DND-41 (cell line): ENCODE measurements around the gene DNAJC7.

Experiments used
- ATAC-seq: fragments of 200-7000 bp; cut with Tn5 transposase; 3 replicates; pipeline ENCODE4 v1.9.1; 2021; ENCODE audit warnings: low read depth; ENCODE audit not compliant: insufficient read depth
- DNase-seq: peaks from one replicate; pipeline ENCODE4 v3.0.0-alpha.2; 2020
- H2AFZ ChIP-seq: 2 replicates; pipeline ENCODE4 v1.6.0; 2012; ENCODE audit warnings: low read depth, low read length
- H3K27ac ChIP-seq: 2 replicates; pipeline ENCODE4 v1.5.1; 2012; ENCODE audit warnings: low read length, inconsistent platforms
- H3K27me3 ChIP-seq: fragments of 200-600 bp; sonication (generic); 2 replicates; pipeline ENCODE4 v1.6.0; 2012; ENCODE audit warnings: low read length, mild to moderate bottlenecking, inconsistent platforms; ENCODE audit not compliant: insufficient read depth, poor library complexity
- H3K36me3 ChIP-seq: 2 replicates; pipeline ENCODE4 v1.5.1; 2012; ENCODE audit warnings: low read length, inconsistent platforms; ENCODE audit not compliant: insufficient read depth
- H3K4me1 ChIP-seq: 2 replicates; pipeline ENCODE4 v1.5.1; 2012; ENCODE audit warnings: mild to moderate bottlenecking, low read length; ENCODE audit not compliant: insufficient read depth
- H3K4me2 ChIP-seq: 2 replicates; pipeline ENCODE4 v1.6.0; 2012; ENCODE audit warnings: mild to moderate bottlenecking, moderate library complexity, low read length, inconsistent platforms; ENCODE audit not compliant: insufficient read depth
- H3K4me3 ChIP-seq, 2 experiments: fragments of 200-600 bp in 1 of 2; shearing (Covaris generic) in 1 of 2; 2 replicates each; pipeline ENCODE4 v1.5.1; 2012 to 2016; ENCODE audit warnings: inconsistent platforms in 2 of 2, low read length in 2 of 2, mild to moderate bottlenecking in 2 of 2, low read depth in 1 of 2, moderate library complexity in 1 of 2
- H3K79me2 ChIP-seq: 2 replicates; pipeline ENCODE4 v1.6.0; 2012; ENCODE audit warnings: low read length, inconsistent platforms; ENCODE audit not compliant: insufficient read depth
- H3K9ac ChIP-seq: 2 replicates; pipeline ENCODE4 v1.6.0; 2012; ENCODE audit warnings: low read depth, mild to moderate bottlenecking, inconsistent platforms, low read length, moderate library complexity
- H3K9me3 ChIP-seq: 2 replicates; pipeline ENCODE4 v1.5.1; 2012; ENCODE audit warnings: low read length, moderate library complexity, mild to moderate bottlenecking, inconsistent platforms; ENCODE audit not compliant: insufficient read depth, severe bottlenecking
- H4K20me1 ChIP-seq: 2 replicates; pipeline ENCODE4 v1.6.0; 2012; ENCODE audit warnings: low read length; ENCODE audit not compliant: insufficient read depth
- CTCF ChIP-seq: IDR thresholded peaks from 2 replicates; pipeline ENCODE4 v1.5.1; 2012; ENCODE audit warnings: borderline replicate concordance, low read length, moderate library complexity, mild to moderate bottlenecking; ENCODE audit not compliant: poor library complexity, severe bottlenecking; ENCODE audit errors: extremely low read depth
- EZH2 ChIP-seq: IDR thresholded peaks from 3 replicates; pipeline ENCODE4 v1.6.1; 2012; ENCODE audit warnings: borderline replicate concordance, low read depth, mild to moderate bottlenecking, moderate library complexity, low read length, inconsistent platforms; ENCODE audit not compliant: severe bottlenecking

Gene DNAJC7

GRCh38 chr17:42053731-42054500 lies 36.7 kb upstream of the DNAJC7 start:
- DNase-seq (no peak), ATAC-seq (no peak)
- H3K4me2 ChIP-seq, result no peak overlapping the region
- no peaks in the 10 kb centered on the region for H3K9me3 ChIP-seq
- H3K36me3 ChIP-seq, result no peaks in the 10 kb centered on the region
- no peak overlapping the region for H3K27ac ChIP-seq
- TF ChIP-seq EZH2 (no peak), CTCF (no peak)
- no peak overlapping the region for H3K9ac ChIP-seq
- H3K4me1 ChIP-seq, result no peaks in the 10 kb centered on the region
- peaks cover 7% of the 10 kb centered on the region; the same call in 1 of the 2 replicates for H4K20me1 ChIP-seq
- H3K4me3 ChIP-seq, result no peak overlapping the region
- H3K27me3 ChIP-seq, result peaks cover 24% of the 10 kb centered on the region
- H2AFZ ChIP-seq, result no peak overlapping the region
- no peaks in the 10 kb centered on the region for H3K79me2 ChIP-seq

- Histone ChIP-seq H3K9ac (no peak overlapping the region), H3K4me1 (no peaks in the 10 kb centered on the region), H4K20me1 (peaks cover 7% of the 10 kb centered on the region; the same call in 1 of the 2 replicates), H3K27me3 (peaks cover 24% of the 10 kb centered on the region), H3K27ac (no peak overlapping the region), H2AFZ (no peak overlapping the region), H3K4me2 (no peak overlapping the region), H3K4me3 (no peak overlapping the region), H3K79me2 (no peaks in the 10 kb centered on the region), H3K9me3 (no peaks in the 10 kb centered on the region), H3K36me3 (no peaks in the 10 kb centered on the region)
- TF ChIP-seq CTCF, result no peak
- TF ChIP-seq EZH2, result no peak
- ATAC-seq (no peak), DNase-seq (no peak)
Observed at GRCh38 chr17:42052346-42052877, 35.2 kb upstream of the DNAJC7 start.

GRCh38 chr17:42051645-42052044 lies 34.4 kb upstream of the DNAJC7 start:
- Histone ChIP-seq H2AFZ (no peak overlapping the region), H3K27ac (no peak overlapping the region), H3K79me2 (no peaks in the 10 kb centered on the region), H3K4me1 (no peaks in the 10 kb centered on the region), H3K9me3 (no peaks in the 10 kb centered on the region), H3K4me3 (no peak overlapping the region), H3K27me3 (peaks cover 24% of the 10 kb centered on the region), H3K9ac (no peak overlapping the region), H4K20me1 (peaks cover 7% of the 10 kb centered on the region; the same call in 1 of the 2 replicates), H3K36me3 (no peaks in the 10 kb centered on the region), H3K4me2 (no peak overlapping the region)
- TF ChIP-seq CTCF (no peak), EZH2 (no peak)
- ATAC-seq (no peak), DNase-seq (no peak)
